Measurements from ENCODE around the gene AMACR.
A peak's percentile ranks its signal among the peaks of the same experiment; 100 is the strongest.
"Not testable (repeated sequence)": the region's sequence is repeated elsewhere in the genome, so short reads cannot be mapped to it uniquely, and the experiment has no call there.

AMACR gene

GRCh38 chr5:34035756-34036155, 27.9 kb upstream of the AMACR start:
- DNase-seq = no peak

- no peak for DNase-seq
Measured at GRCh38 chr5:34034534-34035327, 26.9 kb upstream of the AMACR start.

- DNase-seq = no peak
Measured at GRCh38 chr5:34031966-34032365, 24.1 kb upstream of the AMACR start.

- DNase-seq = no peak
Measured at GRCh38 chr5:34031117-34031516, 23.3 kb upstream of the AMACR start.

- DNase-seq = not testable (repeated sequence)
Measured at GRCh38 chr5:34030585-34030984, 22.7 kb upstream of the AMACR start.

- no peak for DNase-seq
Measured at GRCh38 chr5:34030048-34030447, 22.2 kb upstream of the AMACR start.

- DNase-seq = no peak
Measured at GRCh38 chr5:34028349-34028748, 20.5 kb upstream of the AMACR start.

GRCh38 chr5:34026089-34026761, 18.4 kb upstream of the AMACR start:
- no peak for DNase-seq

GRCh38 chr5:34022121-34022705, 14.4 kb upstream of the AMACR start:
- no peak for DNase-seq

GRCh38 chr5:34021334-34021733, 13.5 kb upstream of the AMACR start:
- DNase-seq = no peak

GRCh38 chr5:34020726-34021125, 12.9 kb upstream of the AMACR start:
- no peak for DNase-seq

- no peak for DNase-seq
Measured at GRCh38 chr5:34017254-34017653, 9.4 kb upstream of the AMACR start.

GRCh38 chr5:34016750-34017149, 8.9 kb upstream of the AMACR start:
- no peak for DNase-seq

GRCh38 chr5:34016222-34016621, 8.4 kb upstream of the AMACR start:
- no peak for DNase-seq

- no peak for DNase-seq
Measured at GRCh38 chr5:34015120-34015822, 7.4 kb upstream of the AMACR start.

- no peak for DNase-seq
Measured at GRCh38 chr5:34014626-34015025, 6.8 kb upstream of the AMACR start.

GRCh38 chr5:34013547-34013946, 5.7 kb upstream of the AMACR start:
- DNase-seq = no peak

GRCh38 chr5:34012791-34013190, 4.9 kb upstream of the AMACR start:
- no peak for DNase-seq

- no peak for DNase-seq
Measured at GRCh38 chr5:34011536-34011935, 3.7 kb upstream of the AMACR start.

GRCh38 chr5:34010146-34010545, 2.3 kb upstream of the AMACR start:
- DNase-seq = not testable (repeated sequence)

- no peak for DNase-seq
Measured at GRCh38 chr5:34009610-34010009, 1.8 kb upstream of the AMACR start.

- DNase-seq = peak; percentile 32
Measured at GRCh38 chr5:34008802-34009201, 952 bp upstream of the AMACR start.

- DNase-seq = no peak
Measured at GRCh38 chr5:34007201-34007620, 639 bp downstream of the AMACR start.

GRCh38 chr5:34005681-34006080, 2.2 kb downstream of the AMACR start:
- no peak for DNase-seq

Data from GF-D8 (cell line).